Heart left ventricle (tissue), 16 donors: ENCODE measurements around the gene MAP3K9. TPM values are rescaled to one million over a fixed set of nuclear protein-coding genes. Genes with fewer than 3 reads are reported as not detected.
A peak's percentile ranks its signal among the peaks of the same experiment; 100 is the strongest.

ENCODE experiments used
- ATAC-seq, 4 donors: fragments of 200-7000 bp; cut with Tn5 transposase; one replicate each; pipeline ENCODE4 v1.9.1; 2020 to 2022; ENCODE audit warnings: moderate library complexity in 4 of 4, mild to moderate bottlenecking in 3 of 4, moderate number of reproducible peaks in 1 of 4
- DNase-seq, 5 donors: peaks; one replicate each; pipeline ENCODE4 v3.0.0-alpha.2; 2020
- H3K27ac ChIP-seq, 12 donors: fragments of 200-600 bp; sonication (generic) in 4 of 12; one replicate each; pipeline versions ENCODE4 v1.5.0 to v1.8.0; 2016 to 2022; ENCODE audit warnings: mild to moderate bottlenecking in 2 of 12
- H3K27me3 ChIP-seq, 9 donors: fragments of 200-600 bp; sonication (generic) in 2 of 9; one replicate each; pipeline versions ENCODE4 v1.5.1 to v1.8.0; 2016 to 2022; ENCODE audit warnings: mild to moderate bottlenecking in 3 of 9
- H3K36me3 ChIP-seq, 9 donors: fragments of 200-600 bp; sonication (generic) in 2 of 9; one replicate each; pipeline versions ENCODE4 v1.5.0 to v1.8.0; 2018 to 2022; ENCODE audit warnings: mild to moderate bottlenecking in 2 of 9
- H3K4me1 ChIP-seq, 12 donors: fragments of 200-600 bp; sonication (generic) in 4 of 12; one replicate each; pipeline versions ENCODE4 v1.5.0 to v1.8.0; 2016 to 2022; ENCODE audit warnings: mild to moderate bottlenecking in 3 of 12
- H3K4me3 ChIP-seq, 12 donors: fragments of 200-600 bp; sonication (generic) in 4 of 12; one replicate each; pipeline versions ENCODE4 v1.5.0 to v1.8.0; 2017 to 2022; ENCODE audit warnings: mild to moderate bottlenecking in 9 of 12, moderate library complexity in 4 of 12
- H3K9me3 ChIP-seq, 12 donors: fragments of 200-600 bp; sonication (generic) in 4 of 12; one replicate each; pipeline versions ENCODE4 v1.5.0 to v1.8.0; 2016 to 2022; ENCODE audit warnings: mild to moderate bottlenecking in 1 of 12
- POLR2A ChIP-seq, 2 donors: fragments of 450-650 bp; IDR thresholded peaks; one replicate each; pipeline ENCODE4 v1.6.1; 2017; ENCODE audit warnings: antibody characterized with exemption in 2 of 2, mild to moderate bottlenecking in 2 of 2, moderate library complexity in 2 of 2
- WGBS, 4 donors: extraction: QIAGEN DNeasy Blood & Tissue Kit in 2 of 4; methylation state at CpG; one replicate each; pipeline versions ENCODE4 v1.1.5 to v1.1.7; 2013 to 2018; 5-methylcytosine and 5-hydroxymethylcytosine counted together
- intact Hi-C, 10 donors: fragments of 100-400 bp; cut with DNase I; formaldehyde crosslinking; loops; one replicate each; pipeline versions ENCODE4 v1.11.1 to v1.14.2; 2022
- polyA plus RNA-seq, 2 donors: library from polyadenylated mRNA; stranded (reverse); fragments of 200-250 nt; gene quantifications; one replicate each; pipeline ENCODE4 v1.2.3, GENCODE V29; 2013
- total RNA-seq, 9 donors: library from RNA; depleted of rRNA in 2 of 9; stranded (reverse); fragments of >200 nt in 2 of 9; fragmentation: NEBNext Ultra II Directional in 3 of 9; extraction: Animal tissue kit (Norgen Biotek cat#: 25700) in 3 of 9; gene quantifications; one replicate each; pipeline versions ENCODE4 v1.1.0 to v1.2.4, GENCODE V29; 2016 to 2023
- TF ChIP-seq, protein P1 (sequence below), 12 donors: fragments of 200-600 bp; sonication (generic) in 4 of 12; IDR thresholded peaks; one replicate each; pipeline versions ENCODE4 v1.5.0 to v1.8.0; 2018 to 2022; ENCODE audit warnings: antibody characterized with exemption in 12 of 12, mild to moderate bottlenecking in 5 of 12
- donor health status: ischemic (EF 13 %, LVEDD 7.1; RV severe dilation, severe dysfunction).
- donor health status: healthy with polysubstance abuse.
- donor health status: DM: no; HTN: yes; CAD: no.
- donor health status: DM: no; HTN: no; CAD: no.
- donor health status: ischemic (EF 25% LVEDD 6.9; RV normal size, moderate dysfunction).
- donor health status: ischemic (EF 25% LVEDD 5.7; RV mildly dilated, moderate dysfunction).
- donor health status: healthy.
- donor health status: DM: yes; HTN: yes; CAD: no.
- donor health status: ischemic (EF 35%, LVEDD 5.7; RV mildly dilated, moderate dysfunction).
- donor health status: nonischemic (EF 11% LVEDD 7.7; RV severe dilation, severe dysfunction).
- donor health status: DM: yes; HTN: yes; CAD: no.
- donor health status: PGD.
- donor health status: ischemic (EF 29% LVEDD 5.4; RV normal size, mild dysfunction).
- donor health status: nonischemic (EF 23%, LVEDD 6.1; RV moderate dilation, normal function).

The MAP3K9 gene
- total and polyA plus RNA-seq, 11 donors: 0.91 to 3.8 (median 1.7) TPM

DNA sequence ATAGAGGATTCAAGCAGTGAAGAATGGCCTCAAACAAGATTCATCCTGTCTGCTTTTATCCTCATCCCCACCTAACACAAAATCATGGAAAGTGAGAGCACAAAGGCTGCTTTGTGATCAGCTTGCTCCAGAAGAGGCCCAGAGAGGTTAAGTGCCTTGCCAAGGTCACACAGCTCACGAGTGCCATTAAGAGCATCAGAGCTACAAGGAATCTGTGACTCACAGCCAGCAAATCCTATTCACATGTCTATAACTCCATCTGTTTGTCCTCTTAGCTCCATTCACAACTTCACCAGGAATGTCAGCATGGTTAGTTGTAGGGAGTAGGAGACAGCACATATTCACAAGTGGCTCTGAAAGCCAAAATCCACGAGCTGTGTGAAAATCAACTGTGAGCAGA, 87.8 kb downstream of the MAP3K9 start:
- Histone ChIP-seq H3K27me3 (no peaks in the 10 kb centered on the region), H3K4me1 (peaks cover 0 to 7% (median 2%) of the 10 kb centered on the region in 12 donors), H3K9me3 (no peaks in the 10 kb centered on the region), H3K27ac (no peak overlapping the region), H3K4me3 (no peak overlapping the region), H3K36me3 (no peaks in the 10 kb centered on the region)
- DNase-seq (no peak), ATAC-seq (no peak)
- intact Hi-C loops: no loop called here
- WGBS, 4 donors: 66 to 74% (median 67%) methylated on average over 2 of the region's 2 CpGs
- TF ChIP-seq, protein P1, sequence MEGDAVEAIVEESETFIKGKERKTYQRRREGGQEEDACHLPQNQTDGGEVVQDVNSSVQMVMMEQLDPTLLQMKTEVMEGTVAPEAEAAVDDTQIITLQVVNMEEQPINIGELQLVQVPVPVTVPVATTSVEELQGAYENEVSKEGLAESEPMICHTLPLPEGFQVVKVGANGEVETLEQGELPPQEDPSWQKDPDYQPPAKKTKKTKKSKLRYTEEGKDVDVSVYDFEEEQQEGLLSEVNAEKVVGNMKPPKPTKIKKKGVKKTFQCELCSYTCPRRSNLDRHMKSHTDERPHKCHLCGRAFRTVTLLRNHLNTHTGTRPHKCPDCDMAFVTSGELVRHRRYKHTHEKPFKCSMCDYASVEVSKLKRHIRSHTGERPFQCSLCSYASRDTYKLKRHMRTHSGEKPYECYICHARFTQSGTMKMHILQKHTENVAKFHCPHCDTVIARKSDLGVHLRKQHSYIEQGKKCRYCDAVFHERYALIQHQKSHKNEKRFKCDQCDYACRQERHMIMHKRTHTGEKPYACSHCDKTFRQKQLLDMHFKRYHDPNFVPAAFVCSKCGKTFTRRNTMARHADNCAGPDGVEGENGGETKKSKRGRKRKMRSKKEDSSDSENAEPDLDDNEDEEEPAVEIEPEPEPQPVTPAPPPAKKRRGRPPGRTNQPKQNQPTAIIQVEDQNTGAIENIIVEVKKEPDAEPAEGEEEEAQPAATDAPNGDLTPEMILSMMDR (IDR thresholded peaks at IDR 0.05): no peak
- TF ChIP-seq POLR2A (IDR thresholded peaks at IDR 0.05): no peak

DNA sequence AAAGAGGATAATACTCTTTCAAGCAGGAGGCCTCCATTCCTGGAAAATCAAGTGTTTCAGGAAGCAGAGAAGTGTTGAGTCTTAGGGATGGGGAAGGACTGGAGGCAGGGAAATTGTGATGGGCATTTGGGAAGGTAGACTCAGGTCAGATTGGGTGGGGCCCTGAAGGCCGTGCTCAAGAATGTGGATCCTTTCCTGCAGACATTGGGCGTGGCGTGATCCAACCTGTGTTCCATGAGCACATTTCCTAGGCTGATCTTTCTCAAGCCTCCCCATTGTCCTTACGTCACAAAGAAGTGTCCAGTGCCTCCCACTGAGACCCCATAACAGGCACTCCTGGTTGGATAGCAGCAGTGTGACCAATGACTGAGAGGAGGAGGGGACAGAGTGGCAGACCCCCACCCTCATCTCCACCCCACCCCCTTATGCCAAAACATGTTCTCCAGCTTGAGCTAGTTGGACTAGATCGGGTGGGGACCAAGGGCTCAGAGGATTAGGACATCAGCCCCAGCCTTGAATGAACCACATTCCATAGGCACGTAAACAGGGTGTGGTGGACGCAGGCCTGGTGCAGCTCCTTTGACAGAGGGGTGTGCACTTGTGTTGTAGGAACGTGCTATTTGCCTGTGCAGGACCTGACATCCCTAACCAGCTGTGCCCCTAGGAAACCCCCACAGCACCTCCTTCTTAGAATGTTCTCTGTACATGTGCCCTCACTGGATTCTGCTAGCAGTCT, 90.8 kb downstream of the MAP3K9 start:
- intact Hi-C loops: loop anchor here in 7 of 10 donors (5.0 to 10.0 kb wide), 4 partner anchors 96 to 901 kb away; no protein-coding TSS in a partner anchor

DNA sequence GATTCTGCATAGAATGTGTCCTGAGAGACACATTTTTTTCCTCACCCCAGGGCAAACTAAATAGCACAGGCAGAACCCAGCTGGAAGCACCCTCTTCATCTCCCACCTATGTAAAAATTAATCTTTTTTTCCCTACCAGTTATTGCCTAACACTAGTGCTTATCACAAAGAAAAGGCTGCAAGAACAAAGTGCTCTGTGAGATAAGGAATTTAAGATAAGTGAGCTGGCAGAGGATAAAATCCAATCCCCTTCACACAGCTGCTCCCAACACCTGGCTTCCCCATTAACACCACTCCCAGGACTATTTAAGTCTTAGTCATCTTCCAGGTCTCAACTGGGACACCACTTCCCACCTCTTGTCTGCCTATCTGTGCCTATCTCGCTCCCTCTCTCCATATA, 92.4 kb downstream of the MAP3K9 start:
- H3K9me3 ChIP-seq: no peaks in the 10 kb centered on the region
- H3K4me3 ChIP-seq: no peak overlapping the region
- DNase-seq (no peak), ATAC-seq (no peak)
- intact Hi-C loops: loop anchor here in 7 of 10 donors (5.0 to 10.0 kb wide), 4 partner anchors 98 to 900 kb away; no protein-coding TSS in a partner anchor
- peaks cover 0 to 16% (median 7%) of the 10 kb centered on the region in 12 donors for H3K4me1 ChIP-seq
- no peak overlapping the region for H3K27ac ChIP-seq
- TF ChIP-seq POLR2A (IDR thresholded peaks at IDR 0.05): no peak
- TF ChIP-seq, protein P1 (IDR thresholded peaks at IDR 0.05): no peak
- no peaks in the 10 kb centered on the region for H3K36me3 ChIP-seq
- peaks cover 0 to 9% (median 0%) of the 10 kb centered on the region in 9 donors for H3K27me3 ChIP-seq
- 25 to 47% (median 37%) methylated on average over 1 of the region's 1 CpG for WGBS, 4 donors

More for the DNA sequence above, 90.8 kb downstream of the MAP3K9 start:
- WGBS, 4 donors: 73 to 81% (median 76%) methylated on average over 8 of the region's 8 CpGs
- no peak overlapping the region for H3K27ac ChIP-seq
- H3K9me3 ChIP-seq: no peaks in the 10 kb centered on the region
- ATAC-seq (peak in 1 of 4 donors; percentile 36), DNase-seq (no peak)
- no peak overlapping the region for H3K4me3 ChIP-seq
- H3K27me3 ChIP-seq: peaks cover 0 to 9% (median 0%) of the 10 kb centered on the region in 9 donors
- no peaks in the 10 kb centered on the region for H3K36me3 ChIP-seq
- H3K4me1 ChIP-seq: peaks cover 0 to 9% (median 4%) of the 10 kb centered on the region in 12 donors
- TF ChIP-seq, protein P1 (IDR thresholded peaks at IDR 0.05): no peak
- TF ChIP-seq POLR2A (IDR thresholded peaks at IDR 0.05): no peak

DNA sequence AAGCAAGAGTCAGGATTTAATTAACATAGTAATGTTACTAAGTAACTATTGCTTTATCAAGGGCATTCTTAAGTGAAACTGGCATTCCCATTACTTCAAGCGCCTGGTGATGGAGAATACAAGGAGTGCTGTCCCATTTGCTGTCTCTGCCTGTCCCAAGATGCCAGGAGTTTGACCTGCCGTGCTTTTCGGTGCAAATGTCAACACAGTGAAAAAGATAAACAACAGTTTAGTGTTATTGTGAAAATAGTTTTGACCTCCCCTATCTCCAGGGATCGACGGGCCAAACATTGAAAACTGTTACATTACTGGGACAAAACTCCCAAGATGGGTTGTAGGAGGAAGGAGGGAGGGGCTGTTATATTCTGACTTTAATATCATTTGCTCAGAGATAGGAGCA, 92.8 kb downstream of the MAP3K9 start:
- no peak for TF ChIP-seq POLR2A (IDR thresholded peaks at IDR 0.05)
- TF ChIP-seq, protein P1 (IDR thresholded peaks at IDR 0.05): no peak
- 23 to 36% (median 29%) methylated on average over 5 of the region's 5 CpGs for WGBS, 4 donors
- Histone ChIP-seq H3K36me3 (no peaks in the 10 kb centered on the region), H3K27me3 (peaks cover 0 to 9% (median 0%) of the 10 kb centered on the region in 9 donors), H3K27ac (no peak overlapping the region), H3K4me1 (peaks cover 0 to 16% (median 7%) of the 10 kb centered on the region in 12 donors), H3K9me3 (no peaks in the 10 kb centered on the region), H3K4me3 (no peak overlapping the region)
- ATAC-seq (no peak), DNase-seq (no peak)
- intact Hi-C loops: loop anchor here in 7 of 10 donors (5.0 to 10.0 kb wide), 4 partner anchors 98 to 899 kb away; no protein-coding TSS in a partner anchor
